Endodermal cell (in vitro differentiated cells): Measurements from ENCODE around the gene OPCML. TPM values are rescaled to one million over a fixed set of nuclear protein-coding genes. Genes with fewer than 3 reads are reported as not detected.

Experiments
- DNase-seq: peaks from one replicate; pipeline ENCODE4 v3.0.0-alpha.2; 2017
- H3K27ac ChIP-seq: 2 replicates; pipeline ENCODE4 v1.5.1; 2013; ENCODE audit warnings: mild to moderate bottlenecking, low read depth, low read length, moderate library complexity
- H3K27me3 ChIP-seq: 2 replicates; pipeline ENCODE4 v1.6.1; 2013; ENCODE audit warnings: mild to moderate bottlenecking, low read length, moderate library complexity; ENCODE audit not compliant: insufficient read depth, control insufficient read depth, poor library complexity, severe bottlenecking
- H3K36me3 ChIP-seq: 2 replicates; pipeline ENCODE4 v1.7.0; 2013; ENCODE audit warnings: mild to moderate bottlenecking, low read length, moderate library complexity; ENCODE audit not compliant: control insufficient read depth, insufficient read depth
- H3K4me1 ChIP-seq: one replicate; pipeline ENCODE4 v1.7.0; 2013; ENCODE audit warnings: low read length; ENCODE audit not compliant: control insufficient read depth, insufficient read depth
- H3K4me3 ChIP-seq: 2 replicates; pipeline ENCODE4 v1.5.1; 2013; ENCODE audit warnings: mild to moderate bottlenecking, low read length, moderate library complexity
- H3K9ac ChIP-seq: 2 replicates; pipeline ENCODE4 v1.6.1; 2013; ENCODE audit warnings: mild to moderate bottlenecking, low read length, moderate library complexity; ENCODE audit not compliant: poor library complexity, severe bottlenecking; ENCODE audit errors: extremely low read depth
- H3K9me3 ChIP-seq: 2 replicates; pipeline ENCODE4 v1.6.1; 2013; ENCODE audit warnings: mild to moderate bottlenecking, low read length, moderate library complexity; ENCODE audit not compliant: control insufficient read depth
- H3K27ac Mint-ChIP-seq: 2 replicates; pipeline ENCODE4 v1.8.0; 2020; ENCODE audit warnings: mixed read lengths
- H3K27me3 Mint-ChIP-seq: 2 replicates; pipeline ENCODE4 v1.8.0; 2021; ENCODE audit warnings: mild to moderate bottlenecking, mixed read lengths; ENCODE audit not compliant: insufficient read depth
- H3K36me3 Mint-ChIP-seq: 2 replicates; pipeline ENCODE4 v1.8.0; 2020; ENCODE audit warnings: low read depth, mixed read lengths
- H3K4me1 Mint-ChIP-seq: 2 replicates; pipeline ENCODE4 v1.8.0; 2020; ENCODE audit warnings: mixed read lengths
- H3K4me3 Mint-ChIP-seq: 2 replicates; pipeline ENCODE4 v1.8.0; 2020; ENCODE audit warnings: mild to moderate bottlenecking, moderate library complexity, mixed read lengths
- H3K9me3 Mint-ChIP-seq: 2 replicates; pipeline ENCODE4 v1.8.0; 2020; ENCODE audit warnings: mild to moderate bottlenecking, mixed read lengths
- WGBS, 2 experiments: methylation state at CpG; one replicate each; pipeline versions ENCODE4 v1.1.5 to v1.1.7; 2013; ENCODE audit warnings: missing lambda C conversion rate in 2 of 2, mixed read lengths in 1 of 2; ENCODE audit not compliant: insufficient coverage in 1 of 2, insufficient read length in 1 of 2; 5-methylcytosine and 5-hydroxymethylcytosine counted together
- total RNA-seq, 2 donors: library from RNA; stranded (reverse); fragmentation: NEBNext Ultra II Directional in 1 of 2; extraction: Animal tissue kit (Norgen Biotek cat#: 25700) in 1 of 2; gene quantifications; 2 replicates in 1 of 2; 3 replicates in 1 of 2; pipeline ENCODE4 v1.2.1, GENCODE V29; 2021
- TF ChIP-seq, protein P1 (sequence below): fragments of 200-600 bp; sonication (generic); conservative IDR thresholded peaks from 2 replicates; pipeline ENCODE4 v1.5.0; 2021; ENCODE audit warnings: antibody characterized with exemption, mild to moderate bottlenecking

Gene OPCML
- total RNA-seq, 2 donors from 2014 or later = 0.49 to 0.86 TPM

DNA sequence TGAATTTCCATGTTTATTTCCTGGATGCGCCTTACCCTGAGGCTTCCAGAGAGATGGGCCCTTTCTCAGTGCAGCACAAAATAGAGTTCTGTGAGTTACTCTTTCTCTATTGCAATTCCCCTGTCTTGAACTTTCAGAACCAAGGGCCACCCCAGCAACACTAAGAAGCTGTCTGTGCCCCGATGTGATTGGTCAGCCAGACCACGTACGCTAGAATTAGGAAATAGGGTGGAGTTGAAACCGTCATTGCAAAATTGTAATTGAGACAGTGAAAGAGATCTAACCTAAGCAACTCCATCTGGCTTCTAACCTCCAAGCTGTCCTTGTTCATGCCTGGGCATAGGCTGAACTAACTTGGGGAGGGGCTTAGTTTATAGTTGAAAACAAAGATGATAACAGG lies 981.3 kb downstream of the OPCML start:
- Mint-ChIP-seq H3K36me3 (no peaks in the 10 kb centered on the region), H3K27me3 (no peaks in the 10 kb centered on the region), H3K4me1 (no peaks in the 10 kb centered on the region), H3K4me3 (no peak overlapping the region), H3K9me3 (peaks cover 7% of the 10 kb centered on the region), H3K27ac (no peak overlapping the region)
- peaks cover 6% of the 10 kb centered on the region for H3K27me3 ChIP-seq
- no peak overlapping the region for H3K9ac ChIP-seq
- H3K4me1 ChIP-seq = no peaks in the 10 kb centered on the region
- H3K9me3 ChIP-seq = no peaks in the 10 kb centered on the region
- WGBS, 2 experiments = 94 to 100% methylated on average over 3 to 5 of the region's 5 CpGs
- TF ChIP-seq, protein P1, sequence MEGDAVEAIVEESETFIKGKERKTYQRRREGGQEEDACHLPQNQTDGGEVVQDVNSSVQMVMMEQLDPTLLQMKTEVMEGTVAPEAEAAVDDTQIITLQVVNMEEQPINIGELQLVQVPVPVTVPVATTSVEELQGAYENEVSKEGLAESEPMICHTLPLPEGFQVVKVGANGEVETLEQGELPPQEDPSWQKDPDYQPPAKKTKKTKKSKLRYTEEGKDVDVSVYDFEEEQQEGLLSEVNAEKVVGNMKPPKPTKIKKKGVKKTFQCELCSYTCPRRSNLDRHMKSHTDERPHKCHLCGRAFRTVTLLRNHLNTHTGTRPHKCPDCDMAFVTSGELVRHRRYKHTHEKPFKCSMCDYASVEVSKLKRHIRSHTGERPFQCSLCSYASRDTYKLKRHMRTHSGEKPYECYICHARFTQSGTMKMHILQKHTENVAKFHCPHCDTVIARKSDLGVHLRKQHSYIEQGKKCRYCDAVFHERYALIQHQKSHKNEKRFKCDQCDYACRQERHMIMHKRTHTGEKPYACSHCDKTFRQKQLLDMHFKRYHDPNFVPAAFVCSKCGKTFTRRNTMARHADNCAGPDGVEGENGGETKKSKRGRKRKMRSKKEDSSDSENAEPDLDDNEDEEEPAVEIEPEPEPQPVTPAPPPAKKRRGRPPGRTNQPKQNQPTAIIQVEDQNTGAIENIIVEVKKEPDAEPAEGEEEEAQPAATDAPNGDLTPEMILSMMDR = no peak
- no peak overlapping the region for H3K4me3 ChIP-seq
- DNase-seq = no peak
- H3K27ac ChIP-seq = no peak overlapping the region
- no peaks in the 10 kb centered on the region for H3K36me3 ChIP-seq

DNA sequence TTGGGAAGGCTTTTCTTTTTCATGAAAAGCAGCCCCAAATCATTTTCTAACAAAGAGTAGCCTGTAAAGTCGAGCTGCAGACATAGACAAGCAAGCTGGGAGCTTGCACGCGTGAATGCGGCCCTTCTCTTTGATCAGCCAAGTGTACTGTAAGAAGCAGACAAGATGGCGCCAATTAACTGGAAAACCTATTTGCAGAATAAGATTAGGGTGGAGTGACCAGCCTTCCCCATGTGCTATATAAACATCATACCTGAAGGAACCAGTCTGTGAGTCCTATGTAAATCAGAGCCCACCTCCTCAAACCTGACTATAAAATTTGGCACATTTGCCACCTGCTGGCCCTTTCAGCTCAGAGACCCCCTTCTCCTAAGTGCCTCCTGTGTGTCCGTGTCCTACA lies 982.7 kb downstream of the OPCML start:
- Histone ChIP-seq H3K36me3 (no peaks in the 10 kb centered on the region), H3K27me3 (no peaks in the 10 kb centered on the region), H3K4me1 (no peaks in the 10 kb centered on the region), H3K9me3 (no peaks in the 10 kb centered on the region), H3K4me3 (no peak overlapping the region), H3K27ac (no peak overlapping the region), H3K9ac (no peak overlapping the region)
- Mint-ChIP-seq H3K36me3 (no peaks in the 10 kb centered on the region), H3K27ac (no peak overlapping the region), H3K4me1 (no peaks in the 10 kb centered on the region), H3K27me3 (no peaks in the 10 kb centered on the region), H3K4me3 (no peak overlapping the region), H3K9me3 (peaks cover 7% of the 10 kb centered on the region)
- WGBS, 2 experiments = 89 to 92% methylated on average over 3 to 6 of the region's 6 CpGs
- TF ChIP-seq, protein P1 = no peak
- no peak for DNase-seq

DNA sequence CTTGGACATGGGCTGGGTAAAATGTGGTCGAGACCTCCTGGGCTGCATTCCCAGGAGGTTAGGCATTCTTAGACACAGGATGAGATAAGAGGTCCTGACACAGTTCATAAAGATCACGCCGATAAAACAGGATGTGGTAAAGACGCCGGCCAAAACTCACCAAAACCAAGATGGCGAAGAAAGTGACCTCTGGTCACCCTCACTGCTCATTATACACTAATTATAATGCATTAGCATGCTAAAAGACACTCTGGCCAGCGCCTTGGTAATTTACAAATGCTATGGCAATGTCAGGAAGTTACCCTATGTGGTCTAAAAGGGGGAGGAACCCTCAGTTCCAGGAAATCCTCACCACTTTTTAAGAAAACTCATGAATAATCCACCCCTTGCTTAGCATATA lies 983.3 kb downstream of the OPCML start:
- 91 to 96% methylated on average over 5 to 7 of the region's 7 CpGs for WGBS, 2 experiments
- no peaks in the 10 kb centered on the region for H3K9me3 ChIP-seq

More for the DNA sequence above, 983.3 kb downstream of the OPCML start:
- Histone ChIP-seq H3K9ac (no peak overlapping the region), H3K36me3 (no peaks in the 10 kb centered on the region), H3K4me3 (no peak overlapping the region), H3K27me3 (no peaks in the 10 kb centered on the region), H3K4me1 (no peaks in the 10 kb centered on the region), H3K27ac (no peak overlapping the region)
- H3K9me3 Mint-ChIP-seq = peaks cover 7% of the 10 kb centered on the region
- DNase-seq = no peak
- H3K36me3 Mint-ChIP-seq = no peaks in the 10 kb centered on the region
- H3K4me1 Mint-ChIP-seq = no peaks in the 10 kb centered on the region
- no peak overlapping the region for H3K4me3 Mint-ChIP-seq
- no peaks in the 10 kb centered on the region for H3K27me3 Mint-ChIP-seq
- no peak overlapping the region for H3K27ac Mint-ChIP-seq
- TF ChIP-seq, protein P1 = no peak
